DMS153 treated with DMSO at 0.1 percent for 48 hours (cell line): ENCODE measurements around the gene RRP1B.
A peak's percentile ranks its signal among the peaks of the same experiment; 100 is the strongest.

Source experiments
- DNase-seq: peaks from one replicate; lab custom pipeline; 2025; ENCODE audit not compliant: unreplicated experiment; lab: John Stamatoyannopoulos, UW

RRP1B gene

DNA sequence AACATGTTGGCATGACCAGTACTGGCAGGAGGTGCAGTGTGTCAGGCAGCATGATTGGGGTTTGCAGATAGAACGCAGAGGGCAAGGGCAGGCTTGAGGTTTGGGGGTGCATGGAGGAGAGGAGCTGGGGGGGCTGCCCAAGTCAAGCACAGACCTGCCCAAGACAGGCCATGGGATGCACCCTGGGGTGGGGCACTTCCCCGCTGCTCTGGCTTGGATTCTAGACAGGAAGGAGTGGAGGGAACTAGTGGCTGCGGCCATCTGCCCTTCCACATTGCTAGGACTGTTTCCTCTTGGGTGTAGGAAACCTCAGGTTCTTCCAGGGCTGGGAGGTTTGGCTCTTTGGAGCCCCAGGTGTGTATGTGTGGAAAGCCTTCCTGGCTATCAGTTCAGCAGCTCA, 62.6 kb downstream of the RRP1B start:
- DNase-seq, result no peak

DNA sequence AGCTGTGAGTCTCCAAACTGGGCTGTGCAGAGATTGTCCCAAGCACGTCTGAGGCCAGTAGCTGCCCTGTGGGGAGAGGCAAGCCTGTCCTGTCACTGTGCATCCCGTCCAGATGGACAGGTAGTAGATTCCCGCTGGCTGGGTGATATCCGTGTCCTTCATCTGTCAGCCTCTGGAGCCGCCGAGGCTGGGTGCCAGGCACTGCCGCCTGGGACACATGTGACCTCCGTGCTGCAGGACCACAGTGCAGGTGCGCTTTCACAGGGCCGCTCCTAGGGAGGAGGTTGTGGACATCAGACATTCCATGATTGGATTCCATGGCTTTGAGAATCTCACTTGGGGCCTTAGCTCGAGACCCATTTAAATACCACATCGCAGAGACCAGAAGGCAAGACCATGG, 64.3 kb downstream of the RRP1B start:
- no peak for DNase-seq

DNA sequence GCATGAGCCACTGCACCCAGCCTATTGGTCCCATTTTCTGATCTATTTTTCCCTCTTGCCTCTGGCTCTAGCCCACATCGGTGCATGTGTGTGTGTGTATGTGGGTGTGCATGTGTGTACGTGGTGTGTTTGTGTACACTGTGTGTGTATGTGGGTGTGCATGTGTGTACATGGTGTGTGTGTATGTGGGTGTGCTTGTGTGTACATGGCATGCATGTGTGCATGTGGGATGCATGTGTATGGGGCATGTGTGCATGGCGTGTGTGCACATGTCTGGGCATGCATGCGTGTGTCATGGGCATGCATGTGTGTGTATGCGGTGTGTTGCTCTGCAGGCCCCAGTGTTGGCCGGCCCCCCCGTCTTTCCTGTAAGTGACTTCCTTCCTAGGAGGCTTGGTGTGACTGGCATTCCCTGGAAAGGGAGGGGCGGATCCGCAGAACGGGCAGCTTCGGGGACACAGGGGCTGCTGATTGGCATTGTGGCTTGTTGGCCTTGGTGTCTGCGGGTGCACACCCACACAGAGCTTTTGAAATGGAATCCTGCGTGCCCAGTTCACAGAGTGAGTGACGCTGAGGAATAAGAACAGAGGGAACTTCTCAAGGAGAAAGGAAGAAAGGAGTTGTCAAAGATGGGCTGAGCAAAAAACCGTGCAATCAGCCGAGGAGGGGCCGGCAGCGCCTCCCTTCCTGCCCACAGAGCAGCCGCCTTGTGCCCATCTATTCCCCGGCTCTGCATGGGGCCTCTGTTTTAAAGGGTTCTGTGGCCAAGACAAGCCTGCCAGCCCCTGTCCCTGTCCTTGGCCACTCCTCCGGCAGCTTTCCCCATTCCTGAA, 67.5 kb downstream of the RRP1B start:
- no peak for DNase-seq

DNA sequence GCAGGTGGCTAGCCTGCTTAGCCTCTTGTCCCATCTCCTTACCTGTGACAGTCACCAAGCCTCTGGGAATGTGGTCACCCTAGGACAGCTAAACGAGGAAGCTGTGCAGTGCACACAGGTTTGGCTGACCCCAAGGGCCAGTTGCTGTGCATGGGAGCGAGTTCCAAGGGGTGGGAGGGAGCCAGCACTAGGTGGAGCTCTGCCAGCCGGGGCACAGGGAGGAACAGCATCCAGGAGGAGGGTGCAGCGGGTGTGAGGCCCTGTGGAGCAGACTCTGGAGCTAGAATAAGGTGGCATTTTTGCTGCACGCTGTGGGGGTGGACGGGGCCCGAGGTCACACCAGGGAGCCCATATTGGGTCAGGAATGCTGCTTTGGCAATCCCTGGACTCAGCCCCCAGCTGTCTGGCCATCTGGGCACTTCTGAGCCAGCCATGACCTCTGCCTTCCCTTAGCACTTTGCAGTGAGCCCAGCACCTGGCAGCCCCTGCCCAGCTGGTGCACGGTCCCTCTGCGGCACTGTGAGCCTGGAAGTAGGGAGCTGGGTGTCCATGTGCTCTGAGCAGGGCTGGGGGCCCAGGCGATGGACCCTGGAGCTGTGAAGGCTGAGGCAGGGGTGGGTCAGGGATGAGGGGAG, 68.3 kb downstream of the RRP1B start:
- no peak for DNase-seq

DNA sequence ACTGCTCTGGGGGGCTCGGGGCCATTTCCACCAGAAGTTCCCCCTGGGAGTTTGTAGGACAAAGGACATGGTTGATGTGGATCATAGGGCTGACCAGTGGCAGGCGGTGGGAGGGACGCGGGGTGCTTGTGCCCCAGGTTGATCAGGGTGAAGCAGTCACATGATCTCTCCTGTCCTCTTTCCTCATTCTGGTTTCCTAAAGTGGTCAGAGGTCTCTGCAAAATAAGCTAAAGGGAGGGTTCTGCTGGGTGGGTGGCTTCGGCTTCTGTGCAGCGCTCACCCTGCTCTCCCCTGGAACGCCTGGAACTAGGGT, 68.8 kb downstream of the RRP1B start:
- no peak for DNase-seq

DNA sequence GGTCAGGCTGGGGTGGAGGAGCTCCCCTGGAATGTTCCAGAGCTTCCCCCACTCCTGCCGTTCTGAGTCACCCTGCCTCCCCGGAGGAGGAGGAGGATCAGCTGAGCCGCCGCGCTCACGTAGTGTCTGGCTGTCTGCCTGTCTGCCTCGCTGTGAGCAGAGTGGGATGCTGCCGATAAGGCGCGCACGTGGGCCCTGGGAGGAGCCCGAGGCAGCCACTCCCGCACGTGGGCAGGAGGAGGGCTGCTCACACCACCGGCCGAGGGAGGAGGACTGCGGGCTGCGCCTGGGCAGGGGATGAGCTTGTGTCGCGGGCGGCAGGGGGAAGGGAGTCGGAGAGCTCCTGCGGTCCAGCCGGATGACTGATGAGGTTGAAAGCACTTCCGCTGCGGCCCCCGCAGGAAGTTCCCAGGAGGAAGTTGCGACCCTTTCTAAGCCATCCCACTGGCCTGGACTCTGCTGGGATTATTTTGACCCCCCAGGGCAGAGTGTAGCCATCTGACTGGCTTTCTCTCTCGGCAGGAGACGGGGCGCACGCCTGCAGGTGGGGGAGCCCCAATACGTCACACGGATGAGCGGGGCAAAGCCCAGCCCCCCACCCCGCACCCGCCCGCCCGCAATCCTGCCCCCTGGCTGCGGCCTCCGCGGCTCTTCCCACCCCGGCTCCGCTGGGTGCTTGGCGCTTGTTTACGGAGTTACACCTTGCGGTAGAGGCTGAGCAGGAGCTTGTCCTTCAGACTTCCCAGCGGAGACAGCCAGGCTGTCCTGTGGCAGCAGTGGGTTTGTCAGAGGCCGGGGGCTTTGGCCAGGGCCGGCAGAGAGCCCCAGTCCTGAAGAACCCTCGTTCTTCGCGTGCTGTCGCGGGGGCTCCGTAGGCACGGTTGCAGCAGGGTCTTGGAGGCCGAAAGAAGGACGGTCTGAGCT, 69.4 kb downstream of the RRP1B start:
- peak; percentile 66 for DNase-seq

DNA sequence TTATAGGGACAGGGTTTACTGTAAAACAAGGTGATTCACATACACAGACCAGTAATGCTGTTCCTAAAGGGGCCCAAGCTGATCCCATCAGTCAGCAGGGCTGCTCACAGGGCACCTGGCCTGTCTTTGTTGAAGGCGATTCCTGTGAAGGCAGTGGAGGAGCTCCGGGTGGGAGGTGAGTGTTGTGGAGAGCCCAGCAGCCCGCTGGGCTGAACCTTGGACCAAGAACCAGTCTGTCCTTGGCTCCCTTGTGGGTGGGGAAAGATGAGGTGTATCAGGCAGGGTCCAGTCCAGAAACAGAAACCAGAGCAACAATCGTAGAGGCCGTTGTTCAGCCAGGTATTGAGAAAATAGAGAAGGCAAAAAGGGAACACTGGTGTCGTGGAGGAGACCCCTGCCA, 72.1 kb downstream of the RRP1B start:
- no peak for DNase-seq

DNA sequence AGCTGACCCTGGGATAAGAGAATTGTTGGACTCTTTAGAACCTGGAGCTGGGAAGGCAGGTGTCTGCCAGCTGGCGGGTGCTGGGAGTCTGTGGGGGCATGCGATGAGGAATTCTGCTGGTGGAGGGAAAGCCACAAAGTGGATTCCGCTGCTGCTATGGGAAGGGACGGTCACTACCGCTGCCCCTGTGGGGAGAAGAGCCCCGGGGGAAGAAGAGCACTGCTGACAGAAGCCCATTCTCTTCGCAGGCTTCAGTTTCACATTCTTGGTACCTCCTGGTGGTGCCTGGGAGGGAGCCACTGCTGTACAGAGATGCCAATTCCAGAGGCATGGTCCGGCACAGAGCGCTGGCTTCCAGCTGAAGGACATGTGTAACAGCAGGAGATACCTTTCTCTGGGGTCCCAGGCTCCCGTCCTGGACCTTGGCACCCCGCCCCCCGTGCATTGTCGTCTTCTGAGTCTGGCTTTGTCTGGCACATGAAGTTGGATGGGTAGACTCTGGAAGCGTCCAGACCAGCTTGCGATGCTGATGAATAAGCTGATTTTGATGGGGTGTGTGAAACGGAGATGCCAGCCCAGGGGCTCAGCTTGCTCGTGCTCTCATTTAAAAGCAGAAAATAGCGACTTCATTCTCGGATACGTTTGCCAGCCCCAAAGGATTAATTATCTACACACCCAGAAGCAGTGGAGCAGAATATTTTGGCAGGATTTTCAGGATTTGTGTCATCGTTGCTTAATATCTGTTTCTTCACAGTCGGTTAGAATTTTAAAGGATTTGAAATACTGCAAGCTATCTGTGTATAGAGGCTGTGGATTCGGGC, 72.7 kb downstream of the RRP1B start:
- DNase-seq, result no peak

DNA sequence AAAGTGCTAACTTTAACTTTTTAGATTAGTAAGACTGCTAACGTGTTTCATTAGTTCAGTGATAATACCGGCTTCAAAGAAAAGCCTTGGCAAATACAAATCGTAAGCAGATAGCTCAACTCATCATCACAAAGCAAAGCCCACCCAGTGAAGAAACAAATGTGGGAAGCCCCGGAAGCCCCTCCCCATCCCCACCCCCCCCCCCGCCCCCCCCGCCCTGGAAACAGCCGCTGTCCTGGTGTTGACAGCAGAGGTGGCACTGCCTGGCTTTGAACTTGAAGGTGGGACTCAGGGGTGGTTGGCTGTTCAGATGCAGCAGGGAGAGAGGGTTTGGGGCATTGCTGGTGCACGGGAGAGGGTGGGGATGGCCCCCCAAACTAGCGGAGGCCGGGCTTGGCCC, 73.7 kb downstream of the RRP1B start:
- no peak for DNase-seq

DNA sequence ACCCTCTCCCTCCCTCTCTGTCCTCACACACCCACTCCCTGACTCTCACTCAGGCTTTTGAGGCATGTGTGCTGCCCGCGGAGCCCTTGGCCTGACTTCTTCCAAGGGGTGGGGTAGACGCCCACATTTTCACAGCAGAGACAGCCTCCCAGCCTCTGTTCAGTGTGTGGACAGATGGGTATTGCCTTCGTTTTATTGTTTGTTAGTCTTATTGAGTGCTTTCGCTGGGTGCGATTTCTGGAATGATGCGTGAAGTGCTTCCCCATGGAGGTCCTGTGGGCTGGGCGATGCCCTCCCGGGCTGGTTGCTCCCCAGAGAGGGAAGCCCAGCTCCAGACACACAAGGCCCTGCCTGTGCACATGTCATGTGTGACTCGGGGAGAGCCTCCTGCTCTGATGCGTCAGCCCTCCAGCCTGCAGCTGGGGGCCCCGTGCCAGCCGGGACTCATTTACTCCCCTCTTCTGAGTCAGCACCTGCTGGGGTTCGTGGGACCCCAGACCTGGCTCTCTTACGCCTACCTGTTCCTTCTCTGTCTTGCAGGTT, 74.2 kb downstream of the RRP1B start:
- DNase-seq, result no peak

DNA sequence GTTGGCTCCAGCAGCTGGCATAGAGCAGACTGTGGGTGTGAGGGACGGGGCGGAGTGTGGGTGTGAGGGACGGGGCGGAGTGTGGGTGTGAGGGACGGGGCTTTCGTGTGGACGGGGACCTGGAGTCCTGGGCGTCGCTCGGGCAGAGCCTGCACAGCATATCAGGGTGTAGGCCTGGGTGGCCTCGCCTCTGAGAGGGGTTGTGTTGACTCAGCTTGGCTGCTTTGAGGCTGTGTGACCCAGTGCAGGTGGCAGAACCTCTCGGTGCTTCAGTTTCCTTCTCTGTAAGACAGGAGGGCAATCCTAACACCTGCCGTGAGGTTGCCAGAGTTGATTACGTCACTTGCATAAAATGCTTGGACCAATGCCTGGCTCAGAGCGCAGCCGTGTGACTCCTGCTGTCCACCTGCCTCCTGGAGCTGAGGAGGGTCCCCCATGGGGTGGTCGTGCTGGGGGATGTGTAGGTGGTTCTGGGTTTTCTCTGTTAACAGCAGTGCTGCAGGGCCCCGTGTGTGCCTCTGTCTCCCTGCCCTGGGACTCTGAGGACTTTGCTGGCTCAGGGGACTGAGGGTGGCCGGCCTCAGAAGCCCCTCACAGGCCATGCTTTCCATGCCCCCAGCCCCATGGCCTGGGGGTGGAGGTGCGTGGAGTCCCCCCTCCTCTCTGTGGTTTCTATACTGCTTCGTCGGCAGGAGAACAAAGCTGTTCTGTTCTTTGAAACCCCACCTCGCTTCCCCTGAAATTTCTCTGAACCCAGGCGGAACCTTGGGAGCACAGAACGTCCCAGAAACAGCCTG, 75.0 kb downstream of the RRP1B start:
- DNase-seq, result no peak

DNA sequence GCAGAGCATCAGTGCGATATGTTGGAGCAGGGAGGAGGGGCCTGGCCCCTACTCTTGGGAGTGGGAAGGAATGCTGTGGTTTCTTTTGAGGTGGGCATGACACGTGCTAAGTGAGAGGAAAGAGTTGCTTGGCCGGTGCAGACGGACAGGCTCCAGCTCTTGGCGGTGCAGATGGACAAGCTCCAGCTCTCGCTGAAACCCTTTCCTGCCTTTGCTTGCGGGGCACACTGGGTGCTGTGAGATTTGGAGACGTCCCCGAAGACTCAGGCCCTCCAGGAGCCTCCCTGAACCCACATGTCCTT, 75.5 kb downstream of the RRP1B start:
- no peak for DNase-seq

DNA sequence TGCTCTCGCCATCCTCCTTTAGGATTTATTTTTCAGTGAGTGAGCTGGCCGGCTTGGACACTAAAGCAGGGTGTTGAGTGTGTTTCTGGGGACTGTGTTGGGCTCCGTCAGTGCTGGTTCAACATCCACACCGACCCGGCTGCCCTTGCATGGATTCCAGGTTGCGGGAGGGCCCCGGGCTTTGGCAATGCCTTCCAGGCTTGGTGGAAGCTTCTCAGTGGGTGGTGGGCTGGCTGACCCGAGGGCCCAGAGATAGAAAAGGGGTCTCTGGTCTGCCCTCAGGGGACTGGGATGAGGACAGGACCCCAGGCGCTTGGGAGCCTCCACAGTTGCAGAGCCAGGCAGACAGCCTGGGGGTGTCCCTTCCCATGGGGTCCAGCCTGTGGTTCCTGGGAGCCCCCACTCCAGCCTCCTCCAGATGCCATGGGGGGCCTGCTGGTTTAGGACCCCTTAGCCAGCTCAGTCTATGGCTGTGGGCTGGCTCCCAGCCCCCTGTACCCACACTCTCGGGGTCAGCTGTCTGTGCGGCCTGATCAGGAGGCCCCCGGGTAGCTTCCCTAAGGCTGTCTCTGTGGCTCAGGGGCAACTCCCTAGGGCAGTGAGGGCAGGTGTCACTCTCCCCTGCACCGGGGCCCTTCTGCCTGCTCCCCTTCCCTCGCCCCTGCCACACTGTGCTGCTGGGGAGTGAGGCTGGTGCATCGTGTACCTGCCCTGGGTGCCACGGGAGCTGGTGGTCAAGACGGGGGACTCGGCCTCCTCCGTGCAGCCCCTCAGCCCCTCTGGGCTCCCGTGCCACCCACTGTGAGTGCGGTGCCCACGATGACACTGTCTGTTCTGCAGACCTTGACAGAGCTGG, 76.1 kb downstream of the RRP1B start:
- DNase-seq, result no peak

DNA sequence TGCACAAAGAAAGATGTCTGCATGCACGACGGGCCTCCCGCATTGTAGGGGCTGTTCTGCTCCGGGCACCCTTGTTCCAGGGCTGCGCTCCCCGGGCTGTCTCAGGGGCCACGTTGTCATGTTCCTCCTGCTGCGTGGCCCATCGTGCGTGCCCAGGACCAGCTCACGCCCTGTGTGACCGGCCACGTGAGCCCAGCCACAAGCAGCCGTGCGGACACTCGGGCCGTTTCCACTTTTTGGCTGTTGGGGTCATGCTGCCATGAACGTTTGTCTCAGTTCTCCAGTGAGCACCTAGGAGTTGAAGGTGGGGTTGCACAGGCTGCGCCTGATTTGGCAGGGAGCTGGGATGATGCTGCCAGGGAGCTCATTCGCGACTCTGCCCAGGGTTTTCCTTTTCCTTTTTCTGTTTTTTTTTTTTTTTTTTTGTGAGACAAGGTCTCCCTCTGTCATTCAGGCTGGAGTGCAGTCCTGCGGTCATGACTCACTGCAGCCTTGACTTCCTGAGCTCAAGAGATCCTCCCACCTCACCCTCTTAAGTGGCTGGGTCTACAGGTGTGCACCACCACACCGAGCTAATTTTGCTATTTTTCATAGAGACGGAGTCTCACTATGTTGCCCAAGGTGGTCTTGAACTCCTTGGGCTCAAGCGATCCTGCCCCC, 77.0 kb downstream of the RRP1B start:
- DNase-seq, result no peak

DNA sequence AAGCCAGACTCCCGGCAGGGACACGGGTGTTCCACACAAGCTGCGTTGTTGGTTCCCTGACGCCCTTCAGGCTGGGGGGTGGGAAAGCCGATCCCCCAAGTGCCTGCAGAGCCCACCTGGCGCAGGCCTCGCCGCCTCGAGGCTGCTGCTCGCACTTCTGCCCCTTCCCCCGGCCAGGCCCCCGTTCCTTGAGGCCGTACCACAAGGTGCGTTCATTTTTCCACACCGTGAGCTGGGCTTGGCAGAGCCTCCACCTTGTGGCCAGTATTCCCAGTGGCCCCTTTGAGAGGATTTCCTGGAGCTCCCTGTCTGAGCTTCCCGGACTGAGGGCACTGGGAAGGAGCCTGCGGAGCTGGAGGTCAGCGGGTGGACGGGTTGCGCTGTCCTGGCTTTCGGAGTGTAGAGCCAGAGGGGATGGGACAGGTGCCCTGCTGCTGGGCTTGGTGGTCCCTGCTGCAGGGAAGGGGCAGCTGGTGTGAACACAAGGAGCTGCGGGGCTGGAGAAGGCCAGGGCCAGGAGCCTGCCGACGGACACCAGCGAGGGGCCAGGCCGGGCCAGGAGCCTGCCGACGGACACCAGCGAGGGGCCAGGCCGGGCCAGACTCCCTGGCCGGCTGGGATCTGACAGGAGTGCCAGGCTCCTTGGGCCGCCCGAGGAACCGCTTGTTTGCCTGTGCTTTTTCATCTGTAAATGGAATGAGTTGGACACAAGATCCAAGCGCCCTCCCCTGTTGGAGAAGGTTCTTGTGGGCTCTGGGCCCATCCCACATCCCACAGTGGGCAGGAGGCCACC, 78.0 kb downstream of the RRP1B start:
- no peak for DNase-seq

DNA sequence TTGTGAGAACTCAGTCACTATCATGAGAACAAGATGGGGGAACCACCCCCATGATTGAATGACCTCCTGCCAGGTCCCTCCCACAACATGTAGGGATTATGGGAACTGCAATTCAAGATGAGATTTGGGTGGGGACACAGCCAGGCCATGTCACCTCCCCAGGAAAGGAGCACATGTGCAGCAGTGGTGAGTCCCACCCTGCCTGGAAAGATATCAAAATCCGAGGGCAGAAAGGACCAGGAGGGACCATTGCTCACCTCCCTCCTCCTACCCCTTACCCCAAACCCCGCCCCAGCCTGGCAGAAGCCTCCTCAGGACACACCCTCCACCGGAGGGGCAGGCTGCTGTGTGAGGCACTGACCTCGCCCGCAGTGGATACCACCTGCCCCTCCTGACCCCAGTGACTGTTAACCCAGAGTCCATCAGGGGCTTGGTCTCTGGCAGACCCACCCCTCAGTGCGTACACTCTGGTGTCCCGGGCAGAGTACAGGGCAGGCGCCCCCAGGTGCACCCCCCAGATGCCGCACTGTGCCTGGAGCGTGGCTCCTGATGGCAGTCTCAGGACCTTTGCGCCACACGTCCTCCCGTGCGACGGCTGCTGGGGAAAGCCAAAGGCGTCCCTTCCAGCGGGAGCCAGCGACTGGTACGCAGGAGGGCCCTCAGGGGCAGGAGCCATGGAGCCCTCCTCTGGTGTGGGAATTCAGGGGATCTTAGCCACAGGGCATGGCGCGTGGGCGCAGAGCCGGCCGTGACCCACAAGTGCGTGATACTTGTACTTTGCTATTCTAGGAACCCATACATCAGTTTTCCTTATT, 80.5 kb downstream of the RRP1B start:
- DNase-seq, result no peak
